VCaP (cell line): ENCODE data around the gene RALB.

Experiments used
- H3K27ac ChIP-seq: fragments of 450-650 bp; 2 replicates; pipeline ENCODE4 v1.5.1; 2017
- CTCF ChIP-seq: fragments of 450-650 bp; conservative IDR thresholded peaks from 2 replicates; pipeline ENCODE4 v1.5.1; 2017; ENCODE audit warnings: mild to moderate bottlenecking, moderate library complexity

The RALB gene

GRCh38 chr2:120261387-120262006, 8.8 kb downstream of the RALB start:
- TF ChIP-seq CTCF: no peak
- H3K27ac ChIP-seq: no peak overlapping the region

- TF ChIP-seq CTCF: no peak
- no peak overlapping the region for H3K27ac ChIP-seq
Measured at GRCh38 chr2:120262150-120262549, 9.5 kb downstream of the RALB start.

GRCh38 chr2:120262761-120263428, 10.2 kb downstream of the RALB start:
- TF ChIP-seq CTCF: no peak

GRCh38 chr2:120265006-120265405, 12.4 kb downstream of the RALB start:
- H3K27ac ChIP-seq: no peak overlapping the region
- TF ChIP-seq CTCF: no peak

More at GRCh38 chr2:120262761-120263428, 10.2 kb downstream of the RALB start:
- no peak overlapping the region for H3K27ac ChIP-seq

GRCh38 chr2:120267348-120267747, 14.7 kb downstream of the RALB start:
- TF ChIP-seq CTCF: no peak
- no peak overlapping the region for H3K27ac ChIP-seq

GRCh38 chr2:120269076-120269744, 16.6 kb downstream of the RALB start:
- no peak for TF ChIP-seq CTCF
- no peak overlapping the region for H3K27ac ChIP-seq

- TF ChIP-seq CTCF: no peak
- no peak overlapping the region for H3K27ac ChIP-seq
Measured at GRCh38 chr2:120269816-120270215, 17.2 kb downstream of the RALB start.
